ENCODE data around the gene FBXL17. TPM values are rescaled to one million over a fixed set of nuclear protein-coding genes. Genes with fewer than 3 reads are reported as not detected.

The FBXL17 gene
- total RNA-seq, 1 donor from 2014 or later: 8.2 TPM

- no peaks in the 10 kb centered on the region for H3K27me3 Mint-ChIP-seq (ENCODE audit: insufficient read depth)
- H3K4me1 Mint-ChIP-seq (ENCODE audit: low read depth): no peaks in the 10 kb centered on the region
- H3K27ac Mint-ChIP-seq: no peak overlapping the region
- DNase-seq (ENCODE audit: low spot score): no peak
- H3K4me3 Mint-ChIP-seq: no peak overlapping the region
- intact Hi-C loops (cut with micrococcal nuclease): no loop called here
- H3K36me3 Mint-ChIP-seq (ENCODE audit: low read depth): no peaks in the 10 kb centered on the region
- peaks cover 7% of the 10 kb centered on the region for H3K9me3 Mint-ChIP-seq
These were observed 513.1 kb downstream of the FBXL17 start for GRCh38 chr5:107868650-107869409.

GRCh38 chr5:107867266-107867665, 514.6 kb downstream of the FBXL17 start:
- Mint-ChIP-seq H3K27me3 (ENCODE audit: insufficient read depth) (no peaks in the 10 kb centered on the region), H3K4me1 (ENCODE audit: low read depth) (no peaks in the 10 kb centered on the region), H3K9me3 (peaks cover 7% of the 10 kb centered on the region), H3K27ac (no peak overlapping the region), H3K4me3 (no peak overlapping the region), H3K36me3 (ENCODE audit: low read depth) (no peaks in the 10 kb centered on the region)
- DNase-seq (ENCODE audit: low spot score): no peak
- intact Hi-C loops (cut with micrococcal nuclease): no loop called here

- intact Hi-C loops (cut with micrococcal nuclease): no loop called here
- Mint-ChIP-seq H3K36me3 (ENCODE audit: low read depth) (no peaks in the 10 kb centered on the region), H3K27ac (no peak overlapping the region)
These were observed 517.1 kb downstream of the FBXL17 start for GRCh38 chr5:107864793-107865192.

GRCh38 chr5:107863125-107863524, 518.8 kb downstream of the FBXL17 start:
- DNase-seq (ENCODE audit: low spot score): no peak
- Mint-ChIP-seq H3K27ac (no peak overlapping the region), H3K27me3 (ENCODE audit: insufficient read depth) (no peaks in the 10 kb centered on the region), H3K36me3 (ENCODE audit: low read depth) (no peaks in the 10 kb centered on the region), H3K4me3 (no peak overlapping the region), H3K4me1 (ENCODE audit: low read depth) (no peaks in the 10 kb centered on the region), H3K9me3 (peaks cover 7% of the 10 kb centered on the region)
- intact Hi-C loops (cut with micrococcal nuclease): no loop called here

More at GRCh38 chr5:107864793-107865192, 517.1 kb downstream of the FBXL17 start:
- DNase-seq (ENCODE audit: low spot score): no peak
- peaks cover 7% of the 10 kb centered on the region for H3K9me3 Mint-ChIP-seq
- no peaks in the 10 kb centered on the region for H3K4me1 Mint-ChIP-seq (ENCODE audit: low read depth)
- no peak overlapping the region for H3K4me3 Mint-ChIP-seq
- no peaks in the 10 kb centered on the region for H3K27me3 Mint-ChIP-seq (ENCODE audit: insufficient read depth)

GRCh38 chr5:107861565-107861964, 520.3 kb downstream of the FBXL17 start:
- Mint-ChIP-seq H3K27ac (no peak overlapping the region), H3K27me3 (ENCODE audit: insufficient read depth) (no peaks in the 10 kb centered on the region), H3K9me3 (peaks cover 7% of the 10 kb centered on the region), H3K4me1 (ENCODE audit: low read depth) (no peaks in the 10 kb centered on the region), H3K4me3 (no peak overlapping the region), H3K36me3 (ENCODE audit: low read depth) (no peaks in the 10 kb centered on the region)
- DNase-seq (ENCODE audit: low spot score): no peak
- intact Hi-C loops (cut with micrococcal nuclease): no loop called here

GRCh38 chr5:107860044-107860443, 521.9 kb downstream of the FBXL17 start:
- H3K4me1 Mint-ChIP-seq (ENCODE audit: low read depth): no peaks in the 10 kb centered on the region
- peaks cover 7% of the 10 kb centered on the region for H3K9me3 Mint-ChIP-seq
- H3K27me3 Mint-ChIP-seq (ENCODE audit: insufficient read depth): no peaks in the 10 kb centered on the region
- no peak overlapping the region for H3K4me3 Mint-ChIP-seq
- H3K36me3 Mint-ChIP-seq (ENCODE audit: low read depth): no peaks in the 10 kb centered on the region
- H3K27ac Mint-ChIP-seq: no peak overlapping the region
- no peak for DNase-seq (ENCODE audit: low spot score)
- intact Hi-C loops (cut with micrococcal nuclease): no loop called here

GRCh38 chr5:107858788-107859187, 523.1 kb downstream of the FBXL17 start:
- Mint-ChIP-seq H3K27me3 (ENCODE audit: insufficient read depth) (no peaks in the 10 kb centered on the region), H3K4me3 (no peak overlapping the region), H3K9me3 (no peaks in the 10 kb centered on the region), H3K27ac (no peak overlapping the region), H3K4me1 (ENCODE audit: low read depth) (no peaks in the 10 kb centered on the region), H3K36me3 (ENCODE audit: low read depth) (no peaks in the 10 kb centered on the region)
- DNase-seq (ENCODE audit: low spot score): no peak
- intact Hi-C loops (cut with micrococcal nuclease): no loop called here

- H3K27ac Mint-ChIP-seq: no peak overlapping the region
- H3K4me1 Mint-ChIP-seq (ENCODE audit: low read depth): no peaks in the 10 kb centered on the region
- H3K27me3 Mint-ChIP-seq (ENCODE audit: insufficient read depth): no peaks in the 10 kb centered on the region
These were observed 523.6 kb downstream of the FBXL17 start for GRCh38 chr5:107858324-107858723.

GRCh38 chr5:107857785-107858184, 524.1 kb downstream of the FBXL17 start:
- Mint-ChIP-seq H3K27ac (no peak overlapping the region), H3K36me3 (ENCODE audit: low read depth) (no peaks in the 10 kb centered on the region), H3K4me3 (no peak overlapping the region), H3K9me3 (no peaks in the 10 kb centered on the region), H3K27me3 (ENCODE audit: insufficient read depth) (no peaks in the 10 kb centered on the region), H3K4me1 (ENCODE audit: low read depth) (no peaks in the 10 kb centered on the region)
- no peak for DNase-seq (ENCODE audit: low spot score)
- intact Hi-C loops (cut with micrococcal nuclease): no loop called here

More at GRCh38 chr5:107858324-107858723, 523.6 kb downstream of the FBXL17 start:
- H3K9me3 Mint-ChIP-seq: no peaks in the 10 kb centered on the region
- H3K36me3 Mint-ChIP-seq (ENCODE audit: low read depth): no peaks in the 10 kb centered on the region
- intact Hi-C loops (cut with micrococcal nuclease): no loop called here
- DNase-seq (ENCODE audit: low spot score): no peak
- no peak overlapping the region for H3K4me3 Mint-ChIP-seq

GRCh38 chr5:107855171-107855570, 526.7 kb downstream of the FBXL17 start:
- Mint-ChIP-seq H3K27ac (no peak overlapping the region), H3K4me3 (no peak overlapping the region), H3K9me3 (no peaks in the 10 kb centered on the region), H3K36me3 (ENCODE audit: low read depth) (no peaks in the 10 kb centered on the region), H3K4me1 (ENCODE audit: low read depth) (no peaks in the 10 kb centered on the region), H3K27me3 (ENCODE audit: insufficient read depth) (peaks cover 3% of the 10 kb centered on the region)
- intact Hi-C loops (cut with micrococcal nuclease): no loop called here
- DNase-seq (ENCODE audit: low spot score): no peak

- DNase-seq (ENCODE audit: low spot score): no peak
- H3K27me3 Mint-ChIP-seq (ENCODE audit: insufficient read depth): peaks cover 3% of the 10 kb centered on the region
- intact Hi-C loops (cut with micrococcal nuclease): no loop called here
- H3K9me3 Mint-ChIP-seq: no peaks in the 10 kb centered on the region
- no peaks in the 10 kb centered on the region for H3K4me1 Mint-ChIP-seq (ENCODE audit: low read depth)
- H3K36me3 Mint-ChIP-seq (ENCODE audit: low read depth): no peaks in the 10 kb centered on the region
- no peak overlapping the region for H3K4me3 Mint-ChIP-seq
- no peak overlapping the region for H3K27ac Mint-ChIP-seq
These were observed 528.2 kb downstream of the FBXL17 start for GRCh38 chr5:107853696-107854095.

- no peak for DNase-seq (ENCODE audit: low spot score)
- no peaks in the 10 kb centered on the region for H3K9me3 Mint-ChIP-seq
- H3K4me3 Mint-ChIP-seq: no peak overlapping the region
- intact Hi-C loops (cut with micrococcal nuclease): no loop called here
- H3K36me3 Mint-ChIP-seq (ENCODE audit: low read depth): no peaks in the 10 kb centered on the region
- no peak overlapping the region for H3K27ac Mint-ChIP-seq
- no peaks in the 10 kb centered on the region for H3K4me1 Mint-ChIP-seq (ENCODE audit: low read depth)
- peaks cover 3% of the 10 kb centered on the region for H3K27me3 Mint-ChIP-seq (ENCODE audit: insufficient read depth)
These were observed 528.9 kb downstream of the FBXL17 start for GRCh38 chr5:107853031-107853430.

GRCh38 chr5:107849118-107849517, 532.8 kb downstream of the FBXL17 start:
- intact Hi-C loops (cut with micrococcal nuclease): no loop called here
- no peak overlapping the region for H3K27ac Mint-ChIP-seq
- no peaks in the 10 kb centered on the region for H3K36me3 Mint-ChIP-seq (ENCODE audit: low read depth)
- no peaks in the 10 kb centered on the region for H3K9me3 Mint-ChIP-seq
- no peaks in the 10 kb centered on the region for H3K4me1 Mint-ChIP-seq (ENCODE audit: low read depth)
- peaks cover 3% of the 10 kb centered on the region for H3K27me3 Mint-ChIP-seq (ENCODE audit: insufficient read depth)
- no peak overlapping the region for H3K4me3 Mint-ChIP-seq
- DNase-seq (ENCODE audit: low spot score): no peak

GRCh38 chr5:107840592-107840991, 541.3 kb downstream of the FBXL17 start:
- no peaks in the 10 kb centered on the region for H3K36me3 Mint-ChIP-seq (ENCODE audit: low read depth)
- intact Hi-C loops (cut with micrococcal nuclease): no loop called here
- no peaks in the 10 kb centered on the region for H3K4me1 Mint-ChIP-seq (ENCODE audit: low read depth)
- DNase-seq (ENCODE audit: low spot score): no peak
- H3K9me3 Mint-ChIP-seq: no peaks in the 10 kb centered on the region
- no peak overlapping the region for H3K4me3 Mint-ChIP-seq
- no peak overlapping the region for H3K27ac Mint-ChIP-seq
- H3K27me3 Mint-ChIP-seq (ENCODE audit: insufficient read depth): peaks cover 5% of the 10 kb centered on the region
